GM13977 (cell line): ENCODE data around the gene PRRX2.

ENCODE experiments used
- DNase-seq: peaks from one replicate; pipeline ENCODE4 v3.0.0; 2012; ENCODE audit warnings: low spot score
- CTCF ChIP-seq: IDR thresholded peaks from 2 replicates; pipeline ENCODE4 v1.5.1; 2012; ENCODE audit warnings: mild to moderate bottlenecking, control low read depth; ENCODE audit not compliant: insufficient read depth; ENCODE audit errors: extremely low read depth, missing control alignments
- in situ Hi-C: fragments of 300-500 bp; cut with MboI; formaldehyde crosslinking; loops from one replicate; pipeline ENCODE4 v1.12.0; 2022; ENCODE audit warnings: low sequenced_read_pairs, low pct_unique_long_range_greater_than_20kb, mixed read lengths, inconsistent platforms; ENCODE audit not compliant: unreplicated experiment

The PRRX2 gene

GRCh38 chr9:129701054-129701453 lies 35.6 kb downstream of the PRRX2 start:
- in situ Hi-C loops = no loop called here
- no peak for DNase-seq
- TF ChIP-seq CTCF = no peak

- in situ Hi-C loops = no loop called here
- no peak for TF ChIP-seq CTCF
- no peak for DNase-seq
These were observed 36.1 kb downstream of the PRRX2 start for GRCh38 chr9:129701549-129701948.

GRCh38 chr9:129702589-129703520 lies 37.4 kb downstream of the PRRX2 start:
- TF ChIP-seq CTCF = no peak
- in situ Hi-C loops = no loop called here
- DNase-seq = no peak

- in situ Hi-C loops = no loop called here
- no peak for TF ChIP-seq CTCF
- no peak for DNase-seq
These were observed 38.4 kb downstream of the PRRX2 start for GRCh38 chr9:129703667-129704355.

- no peak for DNase-seq
- no peak for TF ChIP-seq CTCF
- in situ Hi-C loops = no loop called here
These were observed 39.4 kb downstream of the PRRX2 start for GRCh38 chr9:129704807-129705206.

GRCh38 chr9:129708793-129709192 lies 43.3 kb downstream of the PRRX2 start:
- TF ChIP-seq CTCF = no peak
- in situ Hi-C loops = no loop called here
- DNase-seq = no peak
